ENCODE data around the gene C16orf82.
"Not testable (repeated sequence)": the region's sequence is repeated elsewhere in the genome, so short reads cannot be mapped to it uniquely, and the experiment has no call there.

C16orf82 gene

DNA sequence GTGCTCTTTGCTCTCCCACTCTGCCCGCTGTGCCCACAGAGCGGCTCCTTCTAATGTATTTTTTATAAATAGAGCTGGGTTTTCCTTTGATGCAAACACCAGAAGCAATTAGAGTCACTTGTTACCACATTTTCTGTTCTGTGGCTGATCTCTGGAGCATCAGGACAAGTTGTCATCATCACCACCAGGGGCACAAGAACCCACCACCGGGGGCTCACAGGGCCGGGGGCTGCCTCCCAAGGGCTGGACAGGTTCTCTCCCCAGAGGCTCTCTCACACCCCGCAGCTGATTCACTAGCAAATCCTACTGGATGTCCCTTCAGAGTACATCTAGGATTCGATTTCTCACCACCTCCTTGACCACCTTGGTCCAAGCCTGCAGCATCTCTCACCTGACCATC is 18.5 kb downstream of the C16orf82 start:
- no peak overlapping the region for H3K4me3 ChIP-seq (ENCODE audit: low read length)
- H3K4me2 ChIP-seq (ENCODE audit: low read length) = no peak overlapping the region
- no peaks in the 10 kb centered on the region for H3K9me2 ChIP-seq (replicated peaks; ENCODE audit: control insufficient read depth, low read length)
- no peaks in the 10 kb centered on the region for H3K36me3 ChIP-seq (ENCODE audit: control insufficient read depth, low read length)
- H3K27me3 ChIP-seq (ENCODE audit: control insufficient read depth, low read length) = peaks cover 2% of the 10 kb centered on the region; the same call in 1 of the 2 replicates
- no peaks in the 10 kb centered on the region for H3K9me3 ChIP-seq (ENCODE audit: control insufficient read depth, insufficient read depth, low read length)
- H3K27ac ChIP-seq (ENCODE audit: low read depth, low read length) = no peak overlapping the region
- H3F3A ChIP-seq (ENCODE audit: control insufficient read depth, insufficient read depth) = no peaks in the 10 kb centered on the region
- H4K20me1 ChIP-seq (ENCODE audit: control insufficient read depth, insufficient read depth, low read depth, low read length) = no peaks in the 10 kb centered on the region
- TF ChIP-seq, protein P1, sequence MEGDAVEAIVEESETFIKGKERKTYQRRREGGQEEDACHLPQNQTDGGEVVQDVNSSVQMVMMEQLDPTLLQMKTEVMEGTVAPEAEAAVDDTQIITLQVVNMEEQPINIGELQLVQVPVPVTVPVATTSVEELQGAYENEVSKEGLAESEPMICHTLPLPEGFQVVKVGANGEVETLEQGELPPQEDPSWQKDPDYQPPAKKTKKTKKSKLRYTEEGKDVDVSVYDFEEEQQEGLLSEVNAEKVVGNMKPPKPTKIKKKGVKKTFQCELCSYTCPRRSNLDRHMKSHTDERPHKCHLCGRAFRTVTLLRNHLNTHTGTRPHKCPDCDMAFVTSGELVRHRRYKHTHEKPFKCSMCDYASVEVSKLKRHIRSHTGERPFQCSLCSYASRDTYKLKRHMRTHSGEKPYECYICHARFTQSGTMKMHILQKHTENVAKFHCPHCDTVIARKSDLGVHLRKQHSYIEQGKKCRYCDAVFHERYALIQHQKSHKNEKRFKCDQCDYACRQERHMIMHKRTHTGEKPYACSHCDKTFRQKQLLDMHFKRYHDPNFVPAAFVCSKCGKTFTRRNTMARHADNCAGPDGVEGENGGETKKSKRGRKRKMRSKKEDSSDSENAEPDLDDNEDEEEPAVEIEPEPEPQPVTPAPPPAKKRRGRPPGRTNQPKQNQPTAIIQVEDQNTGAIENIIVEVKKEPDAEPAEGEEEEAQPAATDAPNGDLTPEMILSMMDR (IDR thresholded peaks at IDR 0.05; ENCODE audit: low read depth, low read length, poor library complexity, severe bottlenecking) = no peak
- TF ChIP-seq EZH2phosphoT487 (IDR thresholded peaks at IDR 0.05; ENCODE audit: borderline replicate concordance, low read length) = no peak
- no peaks in the 10 kb centered on the region for H3K79me2 ChIP-seq (ENCODE audit: control insufficient read depth, low read length)
- no peaks in the 10 kb centered on the region for H3K4me1 ChIP-seq (ENCODE audit: control insufficient read depth, low read length)

DNA sequence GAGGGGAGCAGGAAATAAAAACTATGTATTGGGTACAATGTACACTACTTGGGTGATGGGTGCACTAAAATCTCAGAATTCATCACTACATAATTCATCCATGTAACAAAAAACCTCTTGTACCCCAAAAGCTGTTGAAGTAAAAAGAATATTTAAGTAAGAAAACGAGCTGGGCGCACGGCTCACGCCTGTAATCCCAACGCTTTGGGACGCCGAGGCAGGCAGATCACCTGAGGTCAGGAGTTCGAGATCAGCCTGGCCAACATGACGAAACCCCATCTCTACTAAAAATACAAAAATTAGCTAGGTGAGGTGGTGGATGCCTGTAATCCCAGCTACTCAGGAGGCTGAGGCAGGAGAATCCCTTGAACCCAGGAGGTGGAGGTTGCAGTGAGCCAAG is 19.3 kb downstream of the C16orf82 start:
- H3K4me3 ChIP-seq (ENCODE audit: low read length); H3K79me2 ChIP-seq (ENCODE audit: control insufficient read depth, low read length); H3K27ac ChIP-seq (ENCODE audit: low read depth, low read length); H4K20me1 ChIP-seq (ENCODE audit: control insufficient read depth, insufficient read depth, low read depth, low read length); H3K36me3 ChIP-seq (ENCODE audit: control insufficient read depth, low read length); H3K9me2 ChIP-seq (replicated peaks; ENCODE audit: control insufficient read depth, low read length); H3K27me3 ChIP-seq (ENCODE audit: control insufficient read depth, low read length); H3K4me2 ChIP-seq (ENCODE audit: low read length); H3F3A ChIP-seq (ENCODE audit: control insufficient read depth, insufficient read depth); H3K9me3 ChIP-seq (ENCODE audit: control insufficient read depth, insufficient read depth, low read length); H3K4me1 ChIP-seq (ENCODE audit: control insufficient read depth, low read length): not testable (repeated sequence)

DNA sequence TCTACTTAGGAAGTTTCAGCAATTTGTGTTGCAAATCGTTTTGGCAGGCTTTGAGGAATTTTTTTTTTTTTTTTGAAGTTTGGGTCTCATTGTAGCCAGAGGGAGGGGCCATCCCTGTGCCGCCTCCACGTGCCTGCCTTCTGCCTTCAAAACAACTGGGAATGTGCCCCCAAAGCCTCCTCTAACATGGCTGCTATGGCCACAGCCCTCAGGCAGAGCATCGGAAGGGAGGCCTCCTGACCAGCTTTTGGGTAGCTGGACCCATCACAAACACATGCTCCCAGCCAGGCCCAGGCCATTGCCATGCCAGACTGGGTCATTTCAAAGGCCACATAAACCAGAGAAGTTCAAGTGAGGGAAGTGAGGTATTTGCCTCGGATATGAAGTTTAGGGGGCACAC is 21.5 kb downstream of the C16orf82 start:
- H3K27ac ChIP-seq (ENCODE audit: low read depth, low read length) = no peak overlapping the region
- TF ChIP-seq EZH2phosphoT487 (IDR thresholded peaks at IDR 0.05; ENCODE audit: borderline replicate concordance, low read length) = no peak
- TF ChIP-seq, protein P1 (IDR thresholded peaks at IDR 0.05; ENCODE audit: low read depth, low read length, poor library complexity, severe bottlenecking) = no peak
- H3K4me1 ChIP-seq (ENCODE audit: control insufficient read depth, low read length) = no peaks in the 10 kb centered on the region
- no peaks in the 10 kb centered on the region for H3K9me3 ChIP-seq (ENCODE audit: control insufficient read depth, insufficient read depth, low read length)
- no peaks in the 10 kb centered on the region for H3F3A ChIP-seq (ENCODE audit: control insufficient read depth, insufficient read depth)
- H3K36me3 ChIP-seq (ENCODE audit: control insufficient read depth, low read length) = no peaks in the 10 kb centered on the region
- no peaks in the 10 kb centered on the region for H3K79me2 ChIP-seq (ENCODE audit: control insufficient read depth, low read length)
- no peak overlapping the region for H3K4me2 ChIP-seq (ENCODE audit: low read length)
- peaks cover 9% of the 10 kb centered on the region for H3K27me3 ChIP-seq (ENCODE audit: control insufficient read depth, low read length)
- no peak overlapping the region for H3K4me3 ChIP-seq (ENCODE audit: low read length)
- no peaks in the 10 kb centered on the region for H3K9me2 ChIP-seq (replicated peaks; ENCODE audit: control insufficient read depth, low read length)
- no peaks in the 10 kb centered on the region for H4K20me1 ChIP-seq (ENCODE audit: control insufficient read depth, insufficient read depth, low read depth, low read length)

DNA sequence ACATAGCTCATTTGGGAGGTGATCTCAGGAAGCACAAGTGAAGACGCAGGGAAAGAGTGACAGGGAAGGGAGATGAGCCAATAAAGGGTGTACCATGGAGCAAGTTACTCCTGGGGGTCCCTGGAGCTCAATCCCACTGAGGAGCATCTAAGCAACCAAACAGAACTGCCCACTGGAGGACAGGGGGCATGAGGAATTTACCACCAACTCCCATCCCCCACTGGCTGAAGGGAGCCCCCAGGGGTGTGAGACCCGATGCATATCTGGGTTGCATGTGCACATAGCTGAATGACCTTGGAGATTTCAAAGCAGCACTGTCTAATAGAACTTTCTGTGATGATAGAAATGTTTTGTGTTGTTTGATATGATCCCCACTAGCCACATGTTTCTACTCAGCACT is 29.6 kb downstream of the C16orf82 start:
- H3K4me3 ChIP-seq (ENCODE audit: low read length) = no peak overlapping the region
- peaks cover 18% of the 10 kb centered on the region for H3K27me3 ChIP-seq (ENCODE audit: control insufficient read depth, low read length)
- H3K9me2 ChIP-seq (replicated peaks; ENCODE audit: control insufficient read depth, low read length) = no peaks in the 10 kb centered on the region
- no peaks in the 10 kb centered on the region for H3K9me3 ChIP-seq (ENCODE audit: control insufficient read depth, insufficient read depth, low read length)
- no peak overlapping the region for H3K27ac ChIP-seq (ENCODE audit: low read depth, low read length)
- TF ChIP-seq EZH2phosphoT487 (IDR thresholded peaks at IDR 0.05; ENCODE audit: borderline replicate concordance, low read length) = no peak
- TF ChIP-seq, protein P1 (IDR thresholded peaks at IDR 0.05; ENCODE audit: low read depth, low read length, poor library complexity, severe bottlenecking) = no peak
- no peak overlapping the region for H3K4me2 ChIP-seq (ENCODE audit: low read length)
- H3F3A ChIP-seq (ENCODE audit: control insufficient read depth, insufficient read depth) = no peaks in the 10 kb centered on the region
- H3K79me2 ChIP-seq (ENCODE audit: control insufficient read depth, low read length) = no peaks in the 10 kb centered on the region
- H3K36me3 ChIP-seq (ENCODE audit: control insufficient read depth, low read length) = no peaks in the 10 kb centered on the region
- H4K20me1 ChIP-seq (ENCODE audit: control insufficient read depth, insufficient read depth, low read depth, low read length) = no peaks in the 10 kb centered on the region
- H3K4me1 ChIP-seq (ENCODE audit: control insufficient read depth, low read length) = no peaks in the 10 kb centered on the region

Measured in DOHH2 (cell line).